Gastroesophageal sphincter (tissue), 4 donors: ENCODE results near the gene CFAP77. TPM values are rescaled to one million over a fixed set of nuclear protein-coding genes. Genes with fewer than 3 reads are reported as not detected.

Experiments
- ATAC-seq: fragments of 150-250 bp; one replicate; pipeline ENCODE4 v1.9.1; 2016; ENCODE audit warnings: mild to moderate bottlenecking, moderate library complexity
- H3K27ac ChIP-seq, 4 donors: fragments of 200-600 bp; sonication (generic) in 3 of 4; 1 replicate in 3 of 4; 2 replicates in 1 of 4; pipeline ENCODE4 v1.5.1; 2016 to 2019
- H3K27me3 ChIP-seq: fragments of 200-600 bp; sonication (generic); one replicate; pipeline ENCODE4 v1.5.1; 2019
- H3K36me3 ChIP-seq, 2 donors: fragments of 200-600 bp; sonication (generic); one replicate each; pipeline ENCODE4 v1.5.1; 2019; ENCODE audit warnings: control low read depth in 1 of 2
- H3K4me1 ChIP-seq, 3 donors: fragments of 200-600 bp; sonication (generic); 1 replicate in 2 of 3; 2 replicates in 1 of 3; pipeline ENCODE4 v1.5.1; 2016 to 2019; ENCODE audit warnings: control low read depth in 2 of 3
- H3K4me3 ChIP-seq, 2 donors: fragments of 200-600 bp; sonication (generic); one replicate each; pipeline ENCODE4 v1.5.1; 2019; ENCODE audit warnings: mild to moderate bottlenecking in 1 of 2, moderate library complexity in 1 of 2
- H3K9me3 ChIP-seq, 3 donors: fragments of 200-600 bp; sonication (generic); one replicate each; pipeline ENCODE4 v1.5.1; 2017 to 2019; ENCODE audit warnings: control low read depth in 2 of 3
- CTCF ChIP-seq, 4 experiments: fragments of 200-600 bp in 2 of 4; fragments of 450-650 bp in 2 of 4; sonication (generic) in 1 of 4; IDR thresholded peaks; one replicate each; pipeline ENCODE4 v1.5.1; 2017 to 2019; ENCODE audit warnings: antibody characterized with exemption in 4 of 4, mild to moderate bottlenecking in 2 of 4, moderate library complexity in 2 of 4
- EP300 ChIP-seq: sonication (generic); formaldehyde crosslinking; IDR thresholded peaks from one replicate; pipeline ENCODE4 v1.6.1; 2017; ENCODE audit warnings: antibody characterized with exemption, mild to moderate bottlenecking
- POLR2A ChIP-seq, 2 donors: fragments of 450-650 bp; IDR thresholded peaks; one replicate each; pipeline ENCODE4 v1.6.1; 2017; ENCODE audit warnings: antibody characterized with exemption in 2 of 2, mild to moderate bottlenecking in 2 of 2, moderate library complexity in 1 of 2
- POLR2AphosphoS5 ChIP-seq: sonication (generic); formaldehyde crosslinking; IDR thresholded peaks from one replicate; pipeline ENCODE4 v1.6.1; 2017; ENCODE audit warnings: antibody characterized with exemption
- WGBS, 2 donors: methylation state at CpG; one replicate each; pipeline ENCODE4 v1.1.5; 2018; ENCODE audit warnings: low coverage in 1 of 2; 5-methylcytosine and 5-hydroxymethylcytosine counted together
- total RNA-seq, 4 donors: library from RNA; depleted of rRNA; stranded (reverse); fragments of >200 nt; gene quantifications; one replicate each; pipeline ENCODE4 v1.1.0, GENCODE V29; 2016

CFAP77 gene
- total RNA-seq, 4 donors from 2014 or later: not detected

- 67% methylated on average over 2 of the region's 7 CpGs; no CpG with 5 or more reads in 1 of the 2 donors for WGBS, 2 donors
- no peak for ATAC-seq
- H3K27me3 ChIP-seq: no peaks in the 10 kb centered on the region
- no peak overlapping the region for H3K4me3 ChIP-seq
- no peaks in the 10 kb centered on the region for H3K9me3 ChIP-seq
- TF ChIP-seq POLR2AphosphoS5 (no peak), EP300 (no peak), POLR2A (IDR thresholded peaks at IDR 0.05) (no peak), CTCF (IDR thresholded peaks at IDR 0.05) (no peak)
- H3K4me1 ChIP-seq: no peaks in the 10 kb centered on the region
- peaks cover 0 to 98% of the 10 kb centered on the region in 2 donors for H3K36me3 ChIP-seq
- no peak overlapping the region for H3K27ac ChIP-seq
Measured at GRCh38 chr9:132609829-132610228, 199.8 kb downstream of the CFAP77 start.

DNA sequence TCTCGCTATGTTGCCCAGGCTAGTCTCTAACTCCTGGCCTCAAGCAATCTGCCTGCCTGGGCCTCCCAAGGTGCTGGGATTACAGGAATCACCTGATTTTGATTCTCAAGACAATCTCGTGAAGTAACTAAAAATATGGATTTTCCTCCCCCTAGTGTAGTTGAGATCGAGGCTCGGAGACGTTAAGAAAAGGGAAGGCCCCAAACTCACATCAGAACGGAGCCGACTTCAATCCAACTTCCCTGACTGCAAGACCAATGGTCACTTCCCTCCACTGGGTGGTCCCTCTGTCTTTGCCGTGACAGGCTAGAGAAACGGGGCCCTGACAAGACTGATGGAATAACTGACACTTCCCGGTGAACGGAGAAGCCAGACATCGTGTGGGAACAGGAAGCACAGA is 200.7 kb downstream of the CFAP77 start:
- no peaks in the 10 kb centered on the region for H3K9me3 ChIP-seq
- no peak for ATAC-seq
- H3K27me3 ChIP-seq: no peaks in the 10 kb centered on the region
- TF ChIP-seq POLR2AphosphoS5 (no peak), CTCF (IDR thresholded peaks at IDR 0.05) (no peak), EP300 (no peak), POLR2A (IDR thresholded peaks at IDR 0.05) (no peak)
- no peak overlapping the region for H3K4me3 ChIP-seq
- H3K27ac ChIP-seq: no peak overlapping the region
- H3K4me1 ChIP-seq: no peaks in the 10 kb centered on the region
- 88% methylated on average over 3 of the region's 12 CpGs; no CpG with 5 or more reads in 1 of the 2 donors for WGBS, 2 donors
- peaks cover 0 to 98% of the 10 kb centered on the region in 2 donors for H3K36me3 ChIP-seq

GRCh38 chr9:132614324-132614723 is 204.3 kb downstream of the CFAP77 start:
- Histone ChIP-seq H3K9me3 (no peaks in the 10 kb centered on the region), H3K4me3 (no peak overlapping the region), H3K36me3 (peaks cover 0 to 98% of the 10 kb centered on the region in 2 donors), H3K27me3 (no peaks in the 10 kb centered on the region), H3K27ac (no peak overlapping the region), H3K4me1 (no peaks in the 10 kb centered on the region)
- WGBS, 2 donors: 70 to 88% methylated on average over 4 to 6 of the region's 6 CpGs
- no peak for ATAC-seq
- TF ChIP-seq CTCF (IDR thresholded peaks at IDR 0.05) (no peak), POLR2A (IDR thresholded peaks at IDR 0.05) (no peak), EP300 (no peak), POLR2AphosphoS5 (no peak)

- WGBS, 2 donors: 85 to 87% methylated on average over 2 of the region's 2 CpGs
- H3K36me3 ChIP-seq: peaks cover 0 to 86% of the 10 kb centered on the region in 2 donors
- H3K9me3 ChIP-seq: no peaks in the 10 kb centered on the region
Measured at GRCh38 chr9:132615774-132616173, 205.8 kb downstream of the CFAP77 start.

More at GRCh38 chr9:132615774-132616173, 205.8 kb downstream of the CFAP77 start:
- H3K27ac ChIP-seq: no peak overlapping the region
- ATAC-seq: no peak
- H3K4me3 ChIP-seq: no peak overlapping the region
- H3K4me1 ChIP-seq: peaks cover 0 to 5% (median 0%) of the 10 kb centered on the region in 3 donors
- no peak for TF ChIP-seq POLR2A (IDR thresholded peaks at IDR 0.05)
- TF ChIP-seq CTCF (IDR thresholded peaks at IDR 0.05): no peak
- no peak for TF ChIP-seq EP300
- TF ChIP-seq POLR2AphosphoS5: no peak
- H3K27me3 ChIP-seq: no peaks in the 10 kb centered on the region
